ENCODE data around the gene CHST15. TPM values are rescaled to one million over a fixed set of nuclear protein-coding genes. Genes with fewer than 3 reads are reported as not detected.

The CHST15 gene
- total and polyA plus RNA-seq, 9 donors, result 35.9 to 93.0 (median 52.5) TPM

- TF ChIP-seq CTCF (IDR thresholded peaks at IDR 0.05) (no peak), EP300 (IDR thresholded peaks at IDR 0.05) (no peak), POLR2A (IDR thresholded peaks at IDR 0.05) (no peak)
- WGBS, 3 donors, result 42 to 43% (median 43%) methylated on average over 20 to 22 of the region's 22 CpGs
- Histone ChIP-seq H3K27me3 (no peaks in the 10 kb centered on the region), H3K4me3 (no peak overlapping the region), H3K27ac (no peak overlapping the region), H3K4me1 (ENCODE audit: insufficient read depth) (peaks cover 10% of the 10 kb centered on the region), H3K9me3 (peaks cover 0 to 5% of the 10 kb centered on the region in 2 donors), H3K36me3 (no peaks in the 10 kb centered on the region)
- intact Hi-C loops (cut with DNase I), result no loop called here
- DNase-seq, result peak; percentile 68 to 86 (median 74)
These were observed 82.8 kb downstream of the CHST15 start for GRCh38 chr10:124010563-124011131.

GRCh38 chr10:124010024-124010423, 83.4 kb downstream of the CHST15 start:
- DNase-seq, result peak in 1 of 5 donors; percentile 24
- no peak overlapping the region for H3K4me3 ChIP-seq
- WGBS, 3 donors, result 89 to 90% (median 90%) methylated on average over 20 of the region's 20 CpGs
- H3K4me1 ChIP-seq (ENCODE audit: insufficient read depth), result peaks cover 10% of the 10 kb centered on the region
- no peak overlapping the region for H3K27ac ChIP-seq
- no peaks in the 10 kb centered on the region for H3K36me3 ChIP-seq
- intact Hi-C loops (cut with DNase I), result no loop called here
- H3K27me3 ChIP-seq, result no peaks in the 10 kb centered on the region
- TF ChIP-seq POLR2A (IDR thresholded peaks at IDR 0.05) (no peak), CTCF (IDR thresholded peaks at IDR 0.05) (no peak), EP300 (IDR thresholded peaks at IDR 0.05) (no peak)
- peaks cover 0 to 5% of the 10 kb centered on the region in 2 donors for H3K9me3 ChIP-seq

GRCh38 chr10:124009231-124010015, 84.0 kb downstream of the CHST15 start:
- 77 to 79% (median 78%) methylated on average over 16 of the region's 16 CpGs for WGBS, 3 donors
- H3K9me3 ChIP-seq, result peaks cover 0 to 5% of the 10 kb centered on the region in 2 donors
- H3K27me3 ChIP-seq, result no peaks in the 10 kb centered on the region
- peaks cover 10% of the 10 kb centered on the region for H3K4me1 ChIP-seq (ENCODE audit: insufficient read depth)
- peak in 1 of 5 donors; percentile 14 for DNase-seq
- no peak overlapping the region for H3K4me3 ChIP-seq
- H3K36me3 ChIP-seq, result no peaks in the 10 kb centered on the region
- TF ChIP-seq POLR2A (IDR thresholded peaks at IDR 0.05) (no peak), EP300 (IDR thresholded peaks at IDR 0.05) (no peak), CTCF (IDR thresholded peaks at IDR 0.05) (no peak)
- intact Hi-C loops (cut with DNase I), result loop anchor here in 1 of 4 donors (5.0 kb wide), 1 partner anchor 33 kb away; no protein-coding TSS in a partner anchor
- H3K27ac ChIP-seq, result no peak overlapping the region

GRCh38 chr10:124008681-124009080, 84.7 kb downstream of the CHST15 start:
- Histone ChIP-seq H3K4me3 (no peak overlapping the region), H3K36me3 (no peaks in the 10 kb centered on the region), H3K9me3 (peaks cover 0 to 5% of the 10 kb centered on the region in 2 donors), H3K27me3 (no peaks in the 10 kb centered on the region), H3K27ac (no peak overlapping the region), H3K4me1 (ENCODE audit: insufficient read depth) (peaks cover 10% of the 10 kb centered on the region)
- no peak for TF ChIP-seq CTCF (IDR thresholded peaks at IDR 0.05)
- no peak for TF ChIP-seq POLR2A (IDR thresholded peaks at IDR 0.05)
- no peak for TF ChIP-seq EP300 (IDR thresholded peaks at IDR 0.05)
- intact Hi-C loops (cut with DNase I), result loop anchor here in 1 of 4 donors (5.0 kb wide), 1 partner anchor 34 kb away; no protein-coding TSS in a partner anchor
- peak in 1 of 5 donors; percentile 27 for DNase-seq
- WGBS, 3 donors, result 84 to 86% (median 84%) methylated on average over 10 of the region's 10 CpGs

All from ovary (tissue), 9 donors.